Stimulated activated naive B cell treated with anti-CD40 and anti-IgM and Interleukin-4, amounts not matched to agents 10 μg/mL and 1 μg/mL and 100 μg/mL, for 72 hours (primary cell): ENCODE data around the gene SH2B3.

ENCODE experiments used
- ATAC-seq, 2 donors: fragments of 150-1000 bp; cut with Tn5 transposase; replicated peaks; 2 replicates each; pipeline ENCODE4 v1.10.0; 2021; ENCODE audit warnings: moderate library complexity in 1 of 2
- DNase-seq: peaks from one replicate; pipeline ENCODE4 v3.0.0; 2021
- H3K27ac Mint-ChIP-seq: one replicate; pipeline ENCODE4 v1.8.0; 2022; ENCODE audit warnings: mild to moderate bottlenecking, mixed read lengths
- H3K27me3 Mint-ChIP-seq, 2 donors: one replicate each; pipeline ENCODE4 v1.8.0; 2022; ENCODE audit warnings: mixed read lengths in 2 of 2
- H3K36me3 Mint-ChIP-seq, 2 donors: one replicate each; pipeline ENCODE4 v1.8.0; 2022; ENCODE audit warnings: mixed read lengths in 2 of 2, mild to moderate bottlenecking in 1 of 2
- H3K4me1 Mint-ChIP-seq, 2 donors: one replicate each; pipeline ENCODE4 v1.8.0; 2022; ENCODE audit warnings: mixed read lengths in 2 of 2, mild to moderate bottlenecking in 1 of 2
- H3K4me3 Mint-ChIP-seq, 2 donors: one replicate each; pipeline ENCODE4 v1.8.0; 2022; ENCODE audit warnings: mild to moderate bottlenecking in 2 of 2, mixed read lengths in 2 of 2, moderate library complexity in 1 of 2
- H3K9me3 Mint-ChIP-seq, 2 donors: one replicate each; pipeline ENCODE4 v1.8.0; 2022; ENCODE audit warnings: mixed read lengths in 2 of 2, mild to moderate bottlenecking in 1 of 2

The SH2B3 gene

DNA sequence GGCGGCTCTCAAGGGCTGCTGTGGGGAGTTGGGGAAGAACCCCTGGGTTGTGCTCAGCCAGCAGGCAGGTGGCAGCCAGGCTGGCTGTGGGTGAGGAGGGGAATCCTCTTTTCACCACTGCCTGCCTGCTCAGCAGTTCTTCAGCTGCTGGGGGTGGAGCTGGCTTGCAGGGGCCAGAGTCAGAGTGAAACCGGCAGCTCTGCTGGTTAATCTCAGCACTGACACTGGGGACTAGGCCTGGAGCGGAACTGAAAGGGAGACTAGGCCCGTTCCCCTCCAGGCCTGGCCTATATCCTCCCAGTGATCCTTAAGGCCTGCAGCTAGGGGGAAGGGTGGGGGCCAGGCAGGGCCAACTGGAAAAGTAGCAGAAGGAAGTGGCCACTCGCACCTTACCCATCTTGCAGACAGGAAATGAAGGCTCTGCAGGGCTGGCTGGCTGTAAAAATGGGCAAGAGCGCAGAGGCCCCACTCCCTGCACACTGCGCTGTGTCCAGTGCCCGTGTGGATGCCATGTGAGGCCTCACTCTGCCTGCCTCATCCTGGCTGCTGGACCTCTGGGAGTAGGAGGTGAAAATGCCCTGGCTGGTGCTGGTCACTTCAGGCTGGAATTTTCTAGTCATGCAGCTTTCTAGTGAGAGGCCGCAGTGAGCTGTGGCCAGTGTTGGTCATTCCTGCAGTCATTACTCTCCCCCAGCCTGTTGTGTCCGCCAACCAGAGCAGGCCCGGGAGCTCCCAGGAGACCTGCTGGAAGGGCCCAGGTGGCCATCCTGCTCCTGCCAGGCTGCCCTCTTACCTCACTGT, 39.4 kb downstream of the SH2B3 start:
- Mint-ChIP-seq H3K4me1 (peaks cover 64 to 91% of the 10 kb centered on the region in 2 donors), H3K9me3 (no peaks in the 10 kb centered on the region), H3K27me3 (no peaks in the 10 kb centered on the region), H3K4me3 (peak overlapping the region; percentile 63 to 67), H3K27ac (peak overlapping the region; percentile 89), H3K36me3 (peaks cover 46 to 77% of the 10 kb centered on the region in 2 donors)
- ATAC-seq (peak; percentile 94 to 97), DNase-seq (peak; percentile 94)

DNA sequence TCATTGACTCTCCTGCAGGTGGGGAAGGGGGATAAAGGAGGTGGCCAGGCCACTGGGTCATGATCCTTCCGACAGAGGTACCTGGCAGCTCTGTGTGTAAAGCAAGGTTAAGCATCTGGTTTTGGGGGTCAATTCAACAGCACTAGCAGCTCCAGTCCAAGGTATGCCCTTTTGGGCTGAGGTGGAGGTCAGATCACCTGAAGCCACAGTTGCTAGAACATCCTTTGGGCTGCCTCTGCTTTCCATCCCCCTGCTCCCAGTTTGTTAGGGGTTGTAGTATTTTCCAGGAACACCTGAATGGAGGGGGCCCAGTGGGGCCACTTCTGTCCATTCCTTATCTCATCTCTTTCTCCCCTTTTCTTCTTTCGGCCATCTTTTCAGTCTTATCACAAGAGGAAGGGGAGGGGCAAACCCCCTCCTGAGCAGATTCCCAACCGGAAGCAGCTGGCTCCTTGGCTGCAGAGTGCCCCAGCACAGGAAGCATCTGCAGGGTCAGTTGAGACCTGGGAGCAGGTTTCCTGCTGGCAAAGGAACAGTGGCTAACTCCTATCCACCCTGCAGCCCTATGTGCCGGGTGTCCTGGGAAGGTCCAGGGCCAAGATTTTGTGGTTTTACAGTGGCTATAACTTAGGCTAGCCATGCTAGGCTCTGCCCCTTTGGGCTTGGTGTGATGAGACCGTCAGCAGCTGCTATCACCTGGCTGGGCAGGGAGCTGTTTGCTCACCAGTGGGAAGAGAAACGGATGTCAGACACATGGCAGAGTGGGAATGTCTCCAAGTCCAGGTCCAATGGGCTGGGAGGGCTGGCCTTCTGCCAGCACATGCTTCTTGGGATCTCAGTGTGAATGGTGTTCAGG, 40.2 kb downstream of the SH2B3 start:
- no peak for DNase-seq

DNA sequence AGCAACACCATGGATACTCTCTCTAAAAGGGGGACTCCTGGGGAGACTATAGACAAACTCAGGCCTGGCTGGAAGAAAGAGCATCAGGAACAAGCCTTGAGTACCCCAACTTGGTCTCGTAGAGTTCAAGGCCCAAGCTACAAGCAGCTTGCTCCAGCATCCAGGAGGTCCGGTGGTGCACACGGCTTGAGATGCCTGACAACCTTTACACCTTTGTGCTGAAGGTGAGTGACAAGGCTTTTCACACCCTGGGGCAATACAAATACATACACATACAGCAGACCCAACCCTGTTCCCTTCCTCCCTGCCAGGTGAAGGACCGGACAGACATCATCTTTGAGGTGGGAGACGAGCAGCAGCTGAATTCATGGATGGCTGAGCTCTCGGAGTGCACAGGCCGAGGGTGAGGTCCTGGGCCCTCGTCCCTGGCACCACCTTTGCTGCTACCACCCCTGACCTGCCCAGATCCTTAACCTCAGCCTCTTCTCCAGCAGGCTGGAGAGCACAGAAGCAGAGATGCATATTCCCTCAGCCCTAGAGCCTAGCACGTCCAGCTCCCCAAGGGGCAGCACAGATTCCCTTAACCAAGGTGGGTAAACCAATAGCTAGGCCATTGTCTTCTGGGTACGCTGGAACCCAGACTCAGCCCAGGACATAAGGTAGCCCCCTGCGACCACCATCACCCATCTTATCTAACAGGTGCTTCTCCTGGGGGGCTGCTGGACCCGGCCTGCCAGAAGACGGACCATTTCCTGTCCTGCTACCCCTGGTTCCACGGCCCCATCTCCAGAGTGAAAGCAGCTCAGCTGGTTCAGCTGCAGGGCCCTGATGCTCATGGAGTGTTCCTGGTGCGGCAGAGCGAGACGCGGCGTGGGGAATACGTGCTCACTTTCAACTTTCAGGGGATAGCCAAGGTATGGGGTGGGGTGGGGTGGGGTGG, 41.2 kb downstream of the SH2B3 start:
- Mint-ChIP-seq H3K9me3 (no peaks in the 10 kb centered on the region), H3K4me1 (peaks cover 63 to 86% of the 10 kb centered on the region in 2 donors), H3K27me3 (no peaks in the 10 kb centered on the region), H3K27ac (peak overlapping the region; percentile 77), H3K4me3 (no peak overlapping the region), H3K36me3 (peaks cover 44 to 80% of the 10 kb centered on the region in 2 donors)
- ATAC-seq = no peak
- DNase-seq = no peak

More for the DNA sequence above, 40.2 kb downstream of the SH2B3 start:
- Mint-ChIP-seq H3K27me3 (no peaks in the 10 kb centered on the region), H3K4me3 (peak overlapping the region; percentile 59 to 67), H3K27ac (peak overlapping the region; percentile 82), H3K4me1 (peaks cover 63 to 89% of the 10 kb centered on the region in 2 donors), H3K9me3 (no peaks in the 10 kb centered on the region), H3K36me3 (peaks cover 45 to 77% of the 10 kb centered on the region in 2 donors)
- ATAC-seq = no peak

DNA sequence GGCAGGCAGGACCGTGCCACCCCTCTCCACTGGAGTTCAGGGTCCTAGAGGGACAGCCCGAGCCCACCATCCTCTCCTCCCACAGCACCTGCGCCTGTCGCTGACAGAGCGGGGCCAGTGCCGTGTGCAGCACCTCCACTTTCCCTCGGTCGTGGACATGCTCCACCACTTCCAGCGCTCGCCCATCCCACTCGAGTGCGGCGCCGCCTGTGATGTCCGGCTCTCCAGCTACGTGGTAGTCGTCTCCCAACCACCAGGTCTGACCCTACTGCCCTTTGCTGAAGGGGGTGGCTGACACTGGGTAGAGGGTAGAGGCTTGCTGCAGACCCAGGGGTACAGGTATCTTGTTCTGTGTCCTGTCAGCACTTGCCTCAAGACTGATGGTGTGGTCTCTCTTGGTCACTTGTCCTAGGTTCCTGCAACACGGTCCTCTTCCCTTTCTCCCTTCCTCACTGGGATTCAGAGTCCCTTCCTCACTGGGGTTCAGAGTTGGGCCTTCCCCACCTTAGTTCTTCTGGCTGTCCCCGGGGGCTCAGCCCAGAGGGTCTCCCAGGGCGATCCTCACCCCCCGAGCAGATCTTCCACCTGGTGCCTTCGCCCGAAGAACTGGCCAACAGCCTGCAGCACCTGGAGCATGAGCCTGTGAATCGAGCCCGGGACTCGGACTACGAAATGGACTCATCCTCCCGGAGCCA, 42.0 kb downstream of the SH2B3 start:
- peak overlapping the region; percentile 81 for H3K27ac Mint-ChIP-seq
- H3K9me3 Mint-ChIP-seq = no peaks in the 10 kb centered on the region
- ATAC-seq (no peak), DNase-seq (no peak)
- H3K4me1 Mint-ChIP-seq = peaks cover 59 to 78% of the 10 kb centered on the region in 2 donors
- peak overlapping the region in 1 of 2 donors; percentile 14 for H3K4me3 Mint-ChIP-seq
- H3K36me3 Mint-ChIP-seq = peaks cover 43 to 78% of the 10 kb centered on the region in 2 donors
- H3K27me3 Mint-ChIP-seq = no peaks in the 10 kb centered on the region

DNA sequence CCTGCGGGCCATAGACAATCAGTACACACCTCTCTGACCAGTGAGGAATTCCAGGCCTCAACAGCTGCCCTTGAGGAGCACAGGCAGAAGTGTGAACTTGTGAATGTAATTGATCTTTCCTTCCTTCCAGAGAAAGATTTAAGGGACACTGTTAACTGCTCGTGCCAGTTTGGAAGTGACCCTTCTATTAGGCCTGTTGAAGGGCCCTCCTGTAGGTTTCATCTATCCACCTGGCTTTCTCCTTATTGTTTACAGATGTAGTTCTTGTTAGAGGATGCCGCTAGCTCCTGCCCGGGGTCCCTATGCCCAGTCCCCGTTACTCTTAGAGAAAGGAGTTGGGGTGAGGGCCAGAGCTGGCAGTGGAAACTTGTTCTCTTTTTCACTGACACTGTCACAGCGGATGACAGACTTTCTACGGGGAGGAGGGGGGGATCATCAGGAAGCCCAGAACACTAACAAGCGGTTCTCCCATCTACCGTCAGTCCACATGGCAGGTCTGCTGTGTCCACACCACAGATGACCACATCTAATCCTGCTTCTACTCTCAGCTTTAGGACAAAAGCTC, 42.6 kb downstream of the SH2B3 start:
- H3K4me1 Mint-ChIP-seq = peaks cover 53 to 74% of the 10 kb centered on the region in 2 donors
- H3K4me3 Mint-ChIP-seq = no peak overlapping the region
- ATAC-seq (no peak), DNase-seq (no peak)
- H3K9me3 Mint-ChIP-seq = no peaks in the 10 kb centered on the region
- peaks cover 40 to 76% of the 10 kb centered on the region in 2 donors for H3K36me3 Mint-ChIP-seq
- H3K27me3 Mint-ChIP-seq = no peaks in the 10 kb centered on the region
- peak overlapping the region; percentile 81 for H3K27ac Mint-ChIP-seq

DNA sequence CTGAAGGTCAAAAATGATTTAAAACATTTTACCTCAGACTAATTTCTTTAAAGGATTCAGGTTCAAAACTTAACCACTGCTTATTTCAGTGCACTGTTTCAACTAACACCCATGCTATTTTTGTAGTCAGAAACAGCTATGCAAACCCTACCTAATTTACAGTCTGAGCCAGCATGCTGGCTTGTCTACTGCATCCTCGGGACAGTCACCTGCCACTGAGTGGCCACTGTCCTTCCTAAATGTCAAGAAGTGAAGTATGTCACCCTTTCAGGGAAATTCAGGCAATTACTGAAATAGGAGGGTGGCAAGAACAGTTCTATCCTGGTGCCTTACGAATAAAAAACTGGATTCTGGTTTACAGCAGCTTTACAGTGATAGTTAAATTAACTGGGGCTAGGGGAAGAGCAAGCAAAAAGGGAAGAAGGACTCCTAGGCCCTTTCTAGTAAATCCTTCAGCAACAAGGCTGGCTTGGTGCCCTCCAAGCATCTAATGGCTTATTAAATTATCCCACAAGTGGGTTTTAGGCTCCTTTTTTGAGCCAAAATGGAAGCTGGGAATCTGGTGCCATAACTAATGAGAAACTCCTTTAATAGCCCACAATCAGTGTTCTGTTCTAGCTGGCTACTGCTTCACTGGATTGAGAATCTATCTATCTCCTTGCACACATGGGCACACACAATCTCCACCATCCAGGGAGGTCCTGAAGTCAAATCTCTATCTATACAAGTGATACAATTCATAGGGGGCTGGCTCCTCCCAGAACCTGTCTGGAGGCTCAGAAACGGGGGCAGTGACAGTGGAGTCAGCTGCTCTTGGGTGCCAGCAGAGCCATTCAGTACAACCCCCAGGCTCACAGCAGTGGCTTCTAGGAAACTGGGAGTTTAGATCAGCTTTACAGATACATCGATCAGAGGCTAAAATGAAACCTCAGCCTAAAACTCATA, 43.4 kb downstream of the SH2B3 start:
- peak overlapping the region; percentile 60 for H3K27ac Mint-ChIP-seq
- H3K4me3 Mint-ChIP-seq = no peak overlapping the region
- DNase-seq (no peak), ATAC-seq (no peak)
- H3K4me1 Mint-ChIP-seq = peaks cover 49 to 71% of the 10 kb centered on the region in 2 donors
- H3K27me3 Mint-ChIP-seq = no peaks in the 10 kb centered on the region
- no peaks in the 10 kb centered on the region for H3K9me3 Mint-ChIP-seq
- H3K36me3 Mint-ChIP-seq = peaks cover 44 to 77% of the 10 kb centered on the region in 2 donors

DNA sequence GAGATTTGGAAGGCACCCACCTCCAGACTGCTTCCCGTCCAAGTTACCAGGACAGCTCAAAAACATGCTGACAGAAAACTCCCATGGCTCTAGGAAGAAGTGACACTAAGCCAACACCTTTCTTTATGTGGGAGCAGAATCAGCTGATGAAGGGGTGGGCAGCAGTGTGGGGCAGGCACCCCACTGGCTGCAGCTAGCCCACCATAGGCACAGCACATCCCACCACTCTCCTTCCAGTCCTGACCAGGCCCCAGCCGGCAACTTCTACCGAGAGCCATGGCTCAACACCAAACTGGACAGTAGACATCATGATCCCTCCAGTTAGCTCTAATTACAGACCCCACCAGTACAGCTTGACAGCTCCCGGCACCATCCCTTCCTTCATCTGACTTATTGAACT, 45.0 kb downstream of the SH2B3 start:
- H3K9me3 Mint-ChIP-seq = no peaks in the 10 kb centered on the region
- H3K4me1 Mint-ChIP-seq = peaks cover 34 to 56% of the 10 kb centered on the region in 2 donors
- no peak overlapping the region for H3K4me3 Mint-ChIP-seq
- no peaks in the 10 kb centered on the region for H3K27me3 Mint-ChIP-seq
- no peak for ATAC-seq
- H3K27ac Mint-ChIP-seq = peak overlapping the region; percentile 67
- no peak for DNase-seq
- H3K36me3 Mint-ChIP-seq = peaks cover 53 to 72% of the 10 kb centered on the region in 2 donors

DNA sequence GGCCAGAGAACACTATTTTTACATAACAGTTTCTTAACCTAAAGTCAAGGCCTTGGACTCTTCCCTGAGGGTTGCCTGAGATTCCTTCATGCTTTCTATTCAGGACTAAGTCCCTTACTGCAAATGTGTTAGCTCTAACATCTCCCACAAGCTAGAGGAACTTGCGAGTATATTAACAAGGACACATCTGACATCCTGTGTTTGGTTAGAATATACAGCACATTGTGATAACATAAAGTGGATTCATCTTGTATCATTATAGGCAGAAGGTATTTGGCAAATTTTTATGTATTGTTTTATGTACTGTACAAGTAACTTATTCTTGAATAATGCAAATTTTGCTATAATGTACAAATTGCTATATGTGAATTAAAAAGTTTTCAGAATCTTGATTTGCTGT, 45.5 kb downstream of the SH2B3 start:
- H3K27ac Mint-ChIP-seq = peak overlapping the region; percentile 56
- ATAC-seq (no peak), DNase-seq (no peak)
- H3K27me3 Mint-ChIP-seq = no peaks in the 10 kb centered on the region
- H3K9me3 Mint-ChIP-seq = no peaks in the 10 kb centered on the region
- H3K36me3 Mint-ChIP-seq = peaks cover 56 to 72% of the 10 kb centered on the region in 2 donors
- H3K4me3 Mint-ChIP-seq = no peak overlapping the region
- H3K4me1 Mint-ChIP-seq = peaks cover 29 to 50% of the 10 kb centered on the region in 2 donors

DNA sequence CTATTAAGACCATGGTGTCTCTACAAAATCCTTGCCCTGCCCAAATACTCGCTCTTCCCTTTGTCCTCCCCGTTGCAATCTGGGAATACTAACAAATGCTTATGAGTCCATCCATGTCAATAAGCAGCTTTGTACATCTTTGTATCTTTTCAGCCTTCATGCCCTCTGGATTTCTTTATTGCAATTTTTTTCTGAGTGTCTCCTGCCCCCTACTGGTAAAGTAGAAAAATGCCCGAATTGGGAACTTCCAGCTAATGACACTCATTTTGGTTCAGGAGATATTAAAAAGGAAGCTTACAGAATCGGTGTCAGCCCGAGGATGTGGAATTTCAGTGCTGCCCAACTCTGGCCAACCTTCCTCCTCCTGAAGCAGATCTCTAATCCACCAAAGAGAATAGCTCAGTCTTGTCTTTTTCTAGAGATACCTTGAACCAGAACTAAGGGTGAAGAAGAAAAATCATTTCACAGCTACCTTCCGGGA, 46.0 kb downstream of the SH2B3 start:
- Mint-ChIP-seq H3K4me3 (no peak overlapping the region), H3K4me1 (peaks cover 24 to 46% of the 10 kb centered on the region in 2 donors), H3K9me3 (no peaks in the 10 kb centered on the region), H3K27ac (no peak overlapping the region), H3K27me3 (no peaks in the 10 kb centered on the region), H3K36me3 (peaks cover 54 to 67% of the 10 kb centered on the region in 2 donors)
- DNase-seq = no peak
- peak; percentile 23 to 53 for ATAC-seq

DNA sequence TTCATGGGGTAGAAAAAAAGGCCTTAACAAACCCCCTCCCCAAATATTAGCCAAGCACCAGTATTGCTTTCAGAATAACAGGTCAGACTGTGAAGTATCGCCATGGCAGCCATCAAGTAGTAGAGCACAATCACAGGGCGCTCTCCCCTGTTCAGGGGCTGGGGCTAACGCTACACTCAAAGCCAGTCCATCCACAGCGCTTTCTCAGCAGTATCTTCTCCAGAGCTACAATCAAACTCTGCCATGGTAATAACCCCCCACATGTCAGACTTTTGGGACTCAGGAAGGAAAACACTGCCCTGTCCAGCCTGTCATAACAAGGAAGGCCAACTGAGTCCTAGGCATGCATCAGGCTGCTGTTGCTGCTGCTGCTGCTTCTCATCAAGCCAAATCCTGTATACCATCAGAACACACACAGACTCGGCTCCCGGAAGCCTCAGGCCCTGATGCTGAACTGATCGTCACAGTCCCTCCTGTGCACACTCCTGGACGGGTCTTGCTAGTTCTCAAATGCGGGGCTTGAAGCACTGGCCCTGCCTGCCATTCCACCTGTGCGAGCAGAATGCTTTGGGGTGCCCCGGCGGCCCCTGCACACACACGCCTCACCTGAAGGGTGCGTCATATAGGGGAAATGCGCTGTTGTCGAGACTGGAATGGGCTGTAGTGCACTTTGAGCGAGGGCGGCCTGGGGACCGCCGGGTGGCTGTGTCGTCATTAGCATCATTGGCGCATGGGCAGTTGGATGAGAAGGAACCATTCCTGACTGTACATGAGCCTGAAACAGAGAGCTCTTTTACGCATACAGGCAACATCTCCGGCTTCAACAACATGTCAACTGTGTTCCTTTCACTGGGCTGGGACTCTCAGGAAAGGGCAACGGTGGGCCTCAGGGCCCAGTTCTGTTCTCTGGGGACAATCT, 47.6 kb downstream of the SH2B3 start:
- Mint-ChIP-seq H3K27ac (peak overlapping the region; percentile 79), H3K4me1 (peaks cover 16 to 33% of the 10 kb centered on the region in 2 donors), H3K27me3 (no peaks in the 10 kb centered on the region), H3K36me3 (peaks cover 43 to 52% of the 10 kb centered on the region in 2 donors), H3K9me3 (no peaks in the 10 kb centered on the region), H3K4me3 (no peak overlapping the region)
- DNase-seq = no peak
- no peak for ATAC-seq

DNA sequence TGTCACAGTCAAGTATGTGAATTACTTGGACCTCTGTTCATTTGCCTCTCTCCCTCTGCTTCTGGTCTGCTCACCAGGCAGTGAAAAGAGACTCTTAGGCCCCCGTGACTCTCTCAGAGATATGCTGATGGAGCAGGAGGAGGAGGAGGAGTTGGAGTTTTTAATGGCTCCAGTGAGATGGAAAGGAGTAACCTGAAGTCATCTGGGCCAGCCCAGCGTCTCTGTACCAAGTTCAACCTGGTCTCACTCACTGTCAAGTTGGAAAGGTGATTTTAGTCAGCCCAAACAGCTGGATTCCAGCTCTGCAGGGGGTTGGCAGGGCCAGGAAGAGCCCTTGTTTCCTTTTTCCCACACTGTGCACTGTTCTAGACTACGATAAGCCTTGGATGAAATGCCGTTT, 48.6 kb downstream of the SH2B3 start:
- no peak for ATAC-seq
- Mint-ChIP-seq H3K27ac (peak overlapping the region; percentile 79), H3K36me3 (peaks cover 38 to 42% of the 10 kb centered on the region in 2 donors), H3K4me1 (peaks cover 10 to 23% of the 10 kb centered on the region in 2 donors), H3K4me3 (no peak overlapping the region), H3K27me3 (no peaks in the 10 kb centered on the region), H3K9me3 (no peaks in the 10 kb centered on the region)
- DNase-seq = no peak
